Breast epithelium (tissue), 4 donors: ENCODE measurements around the gene TASOR. TPM values are rescaled to one million over a fixed set of nuclear protein-coding genes. Genes with fewer than 3 reads are reported as not detected.

Experiments
- DNase-seq, 2 donors: peaks; one replicate each; pipeline ENCODE4 v3.0.0-alpha.2; 2019; ENCODE audit warnings: low spot score in 2 of 2
- H3K27ac ChIP-seq, 2 donors: fragments of 200-600 bp; sonication (generic) in 1 of 2; one replicate each; pipeline ENCODE4 v1.5.1; 2016 to 2019; ENCODE audit warnings: mild to moderate bottlenecking in 1 of 2
- H3K27me3 ChIP-seq, 2 donors: fragments of 200-600 bp; sonication (generic) in 1 of 2; one replicate each; pipeline versions ENCODE4 v1.5.1 to v1.6.0; 2017 to 2019; ENCODE audit warnings: control low read depth in 1 of 2, mild to moderate bottlenecking in 1 of 2
- H3K36me3 ChIP-seq: fragments of 200-600 bp; one replicate; pipeline ENCODE4 v1.5.1; 2019
- H3K4me1 ChIP-seq, 2 donors: fragments of 200-600 bp; sonication (generic); one replicate each; pipeline ENCODE4 v1.5.1; 2016 to 2019; ENCODE audit warnings: control low read depth in 1 of 2
- H3K4me3 ChIP-seq, 3 donors: fragments of 200-600 bp; sonication (generic); 1 replicate in 2 of 3; 2 replicates in 1 of 3; pipeline ENCODE4 v1.5.1; 2016 to 2019; ENCODE audit warnings: mild to moderate bottlenecking in 3 of 3, moderate library complexity in 2 of 3
- H3K9me3 ChIP-seq, 2 donors: fragments of 200-600 bp; sonication (generic) in 1 of 2; one replicate each; pipeline ENCODE4 v1.5.1; 2016 to 2019; ENCODE audit warnings: control low read depth in 1 of 2
- CTCF ChIP-seq, 3 donors: fragments of 450-650 bp; IDR thresholded peaks; one replicate each; pipeline ENCODE4 v1.5.1; 2016 to 2017; ENCODE audit warnings: antibody characterized with exemption in 3 of 3, mild to moderate bottlenecking in 3 of 3, moderate library complexity in 3 of 3
- POLR2A ChIP-seq: fragments of 450-650 bp; IDR thresholded peaks from one replicate; pipeline ENCODE4 v1.6.1; 2016; ENCODE audit warnings: antibody characterized with exemption, mild to moderate bottlenecking, moderate library complexity
- POLR2AphosphoS5 ChIP-seq, 3 donors: sonication (generic); formaldehyde crosslinking; IDR thresholded peaks; one replicate each; pipeline ENCODE4 v1.6.1; 2017; ENCODE audit warnings: antibody characterized with exemption in 3 of 3
- intact Hi-C: fragments of 100-400 bp; cut with DNase I; formaldehyde crosslinking; loops from one replicate; pipeline ENCODE4 v1.15.1; 2023; ENCODE audit warnings: low total_unique reads
- total RNA-seq, 3 donors: library from RNA; depleted of rRNA; stranded (reverse); fragments of >200 nt; gene quantifications; one replicate each; pipeline ENCODE4 v1.1.0, GENCODE V29; 2016

Gene TASOR
- total RNA-seq, 3 donors from 2014 or later, result 80.2 to 118 (median 80.6) TPM

- Histone ChIP-seq H3K4me3 (peak overlapping the region; percentile 75 to 98 (median 90)), H3K27ac (peak overlapping the region; percentile 98 to 100), H3K9me3 (no peaks in the 10 kb centered on the region), H3K36me3 (no peaks in the 10 kb centered on the region), H3K27me3 (no peaks in the 10 kb centered on the region), H3K4me1 (no peaks in the 10 kb centered on the region)
- no peak for DNase-seq
- intact Hi-C loops, result no loop called here
- TF ChIP-seq CTCF (IDR thresholded peaks at IDR 0.05), result no peak
- no peak for TF ChIP-seq POLR2AphosphoS5 (IDR thresholded peaks at IDR 0.05)
- no peak for TF ChIP-seq POLR2A
These were observed 1.0 kb downstream of the TASOR start for GRCh38 chr3:56681984-56682461.

- Histone ChIP-seq H3K36me3 (no peaks in the 10 kb centered on the region), H3K4me3 (no peak overlapping the region), H3K9me3 (no peaks in the 10 kb centered on the region), H3K4me1 (no peaks in the 10 kb centered on the region), H3K27me3 (no peaks in the 10 kb centered on the region), H3K27ac (no peak overlapping the region)
- intact Hi-C loops, result no loop called here
- TF ChIP-seq POLR2AphosphoS5 (IDR thresholded peaks at IDR 0.05) (no peak), POLR2A (no peak), CTCF (IDR thresholded peaks at IDR 0.05) (no peak)
- DNase-seq, result no peak
These were observed 2.9 kb downstream of the TASOR start for GRCh38 chr3:56680054-56680580.

GRCh38 chr3:56677286-56677685 is 5.8 kb downstream of the TASOR start:
- intact Hi-C loops, result no loop called here
- Histone ChIP-seq H3K36me3 (no peaks in the 10 kb centered on the region), H3K9me3 (no peaks in the 10 kb centered on the region), H3K4me1 (no peaks in the 10 kb centered on the region), H3K4me3 (no peak overlapping the region), H3K27ac (no peak overlapping the region), H3K27me3 (no peaks in the 10 kb centered on the region)
- no peak for DNase-seq
- no peak for TF ChIP-seq POLR2AphosphoS5 (IDR thresholded peaks at IDR 0.05)
- no peak for TF ChIP-seq POLR2A
- no peak for TF ChIP-seq CTCF (IDR thresholded peaks at IDR 0.05)

- no peak for DNase-seq
- Histone ChIP-seq H3K4me3 (no peak overlapping the region), H3K9me3 (no peaks in the 10 kb centered on the region), H3K27me3 (no peaks in the 10 kb centered on the region), H3K36me3 (no peaks in the 10 kb centered on the region), H3K4me1 (no peaks in the 10 kb centered on the region), H3K27ac (no peak overlapping the region)
- TF ChIP-seq POLR2AphosphoS5 (IDR thresholded peaks at IDR 0.05) (no peak), POLR2A (no peak), CTCF (IDR thresholded peaks at IDR 0.05) (no peak)
- intact Hi-C loops, result no loop called here
These were observed 9.1 kb downstream of the TASOR start for GRCh38 chr3:56673781-56674457.

- H3K4me1 ChIP-seq, result no peaks in the 10 kb centered on the region
- TF ChIP-seq CTCF (IDR thresholded peaks at IDR 0.05), result no peak
- no peak for TF ChIP-seq POLR2AphosphoS5 (IDR thresholded peaks at IDR 0.05)
- TF ChIP-seq POLR2A, result no peak
- DNase-seq, result no peak
- no peaks in the 10 kb centered on the region for H3K36me3 ChIP-seq
- H3K27ac ChIP-seq, result no peak overlapping the region
- no peaks in the 10 kb centered on the region for H3K9me3 ChIP-seq
- intact Hi-C loops, result no loop called here
- H3K4me3 ChIP-seq, result no peak overlapping the region
- no peaks in the 10 kb centered on the region for H3K27me3 ChIP-seq
These were observed 15.0 kb downstream of the TASOR start for GRCh38 chr3:56667973-56668579.
